Ecto neural progenitor cell (in vitro differentiated cells): ENCODE measurements around the gene AMN.
"Not testable (repeated sequence)": the region's sequence is repeated elsewhere in the genome, so short reads cannot be mapped to it uniquely, and the experiment has no call there.

Experiments
- DNase-seq: peaks from one replicate; pipeline ENCODE4 v3.0.0-alpha.2; 2018; ENCODE audit warnings: low spot score

Gene AMN

DNA sequence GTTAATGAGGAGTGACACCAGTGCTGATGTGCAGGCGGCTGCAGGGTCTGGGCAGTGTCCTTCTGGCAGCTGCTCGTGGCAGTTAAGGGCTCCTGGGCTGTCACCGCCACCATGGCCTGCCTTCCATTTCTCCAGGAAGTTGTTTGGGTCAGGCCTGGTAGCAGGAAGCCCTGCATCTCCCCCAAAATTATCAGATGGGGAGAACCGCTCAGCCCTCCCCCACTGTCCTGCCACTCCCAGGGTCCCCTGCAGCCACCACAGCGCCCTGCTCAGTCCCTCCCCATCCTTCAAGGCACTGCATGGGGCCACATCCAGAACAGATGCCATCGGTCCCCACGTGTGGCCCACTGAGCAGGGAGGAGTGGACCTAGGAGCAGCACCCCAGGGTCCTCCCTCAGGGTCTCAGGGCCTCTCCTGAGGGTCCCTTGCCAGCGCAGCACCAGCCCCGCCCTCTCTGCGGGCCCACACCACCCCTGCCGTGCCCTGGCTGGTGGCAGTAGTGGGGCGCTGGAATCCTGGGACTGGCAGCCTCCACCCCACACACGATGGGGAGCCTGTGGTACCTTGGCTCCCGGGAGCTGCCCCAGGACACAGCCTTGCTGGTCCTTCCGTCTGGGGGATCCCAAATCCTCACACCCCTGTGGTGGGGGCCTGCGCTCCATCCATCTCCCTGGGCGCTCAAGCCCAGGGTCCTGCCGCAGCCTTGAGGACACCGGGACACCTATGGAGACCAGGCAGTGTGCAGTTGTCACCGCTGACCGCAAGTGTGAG, 10.3 kb upstream of the AMN start:
- peak; percentile 44 for DNase-seq

DNA sequence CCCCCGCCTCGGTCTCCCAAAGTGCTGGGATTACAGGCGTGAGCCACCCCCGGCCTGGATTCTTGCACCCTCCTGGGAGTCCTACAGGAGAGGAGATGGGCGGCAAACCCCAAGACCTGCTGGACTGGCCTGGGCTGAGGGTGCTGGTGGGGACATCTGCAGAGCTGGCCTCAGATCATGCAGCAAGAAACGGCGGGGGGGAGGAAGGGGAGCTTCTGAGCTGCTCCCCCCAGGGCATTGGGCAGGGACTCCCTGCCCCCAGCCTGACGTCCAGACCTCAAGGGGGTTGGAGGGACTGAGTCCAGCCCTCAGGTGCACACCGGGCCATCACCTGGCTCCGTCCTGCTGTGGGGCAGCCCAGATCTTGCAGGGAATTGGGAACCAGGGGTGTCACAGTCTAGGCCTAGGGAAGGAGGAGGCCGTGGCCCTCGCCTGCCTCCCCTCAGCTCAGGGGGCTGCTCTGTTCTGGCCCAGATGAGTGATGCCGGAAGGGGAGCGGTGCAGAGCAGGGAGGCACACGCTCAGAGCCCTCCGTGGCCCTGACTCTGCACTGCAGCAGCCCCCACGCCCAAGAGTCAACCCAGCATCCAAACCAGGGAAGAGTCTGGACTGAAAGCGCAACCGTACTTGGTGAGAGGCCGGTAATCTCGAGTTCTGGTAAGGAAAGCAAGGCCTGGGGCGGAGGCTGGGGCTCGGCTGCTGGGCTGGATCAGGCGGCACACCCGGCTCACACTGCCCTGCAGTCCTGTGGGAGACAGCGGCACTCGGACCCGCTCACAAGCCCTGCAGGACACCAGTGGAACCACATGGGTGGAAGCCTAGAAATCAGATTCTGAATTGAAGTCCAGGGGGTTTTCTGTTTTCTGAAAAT, 8.9 kb upstream of the AMN start:
- DNase-seq, result peak; percentile 46

GRCh38 chr14:102914474-102915291, 7.8 kb upstream of the AMN start:
- DNase-seq, result peak; percentile 43

- no peak for DNase-seq
These were observed 7.0 kb upstream of the AMN start for GRCh38 chr14:102915292-102916110.

- DNase-seq, result no peak
These were observed 6.0 kb upstream of the AMN start for GRCh38 chr14:102916347-102917055.

- DNase-seq, result no peak
These were observed 5.4 kb upstream of the AMN start for GRCh38 chr14:102917056-102917385.

DNA sequence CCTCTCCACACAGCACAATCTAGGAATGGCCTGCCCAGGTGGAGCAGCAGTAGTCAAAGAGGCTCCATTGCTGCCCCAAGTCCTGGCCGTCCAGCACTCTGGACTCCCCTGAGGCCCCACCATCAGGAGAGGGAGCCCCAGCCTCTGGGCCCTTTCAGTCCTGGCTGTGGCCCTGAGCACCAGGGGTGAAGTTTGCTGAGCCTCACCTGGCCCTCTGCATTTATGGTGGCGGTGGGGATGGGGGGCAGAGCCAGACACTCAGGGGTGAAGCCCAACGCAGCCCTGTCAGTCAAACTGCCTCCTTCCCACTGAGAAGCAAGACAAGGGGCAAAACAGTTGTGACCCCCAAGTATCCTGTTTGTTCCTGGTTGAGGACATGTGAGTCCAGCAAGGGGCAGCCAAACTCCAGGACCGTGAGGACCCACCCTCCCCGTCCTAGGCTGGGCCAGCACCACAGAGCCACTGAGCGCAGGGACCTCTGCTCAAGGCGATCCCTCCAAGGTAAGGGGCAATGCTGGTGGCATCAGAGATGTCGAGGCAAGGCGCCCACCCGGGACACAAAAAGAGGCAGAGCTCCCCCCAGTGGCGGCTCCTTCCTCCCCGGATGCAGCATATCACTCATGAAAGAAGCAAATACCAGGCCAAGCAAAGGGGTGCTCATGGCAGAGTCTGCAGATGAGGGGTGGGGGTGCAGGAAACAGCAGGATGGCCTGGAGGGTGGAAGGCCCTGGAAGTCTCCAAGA, 4.8 kb upstream of the AMN start:
- peak; percentile 86 for DNase-seq

GRCh38 chr14:102918438-102918837, 4.0 kb upstream of the AMN start:
- no peak for DNase-seq

- no peak for DNase-seq
These were observed 2.0 kb upstream of the AMN start for GRCh38 chr14:102920273-102920997.

- no peak for DNase-seq
These were observed 1.5 kb upstream of the AMN start for GRCh38 chr14:102920998-102921304.

DNA sequence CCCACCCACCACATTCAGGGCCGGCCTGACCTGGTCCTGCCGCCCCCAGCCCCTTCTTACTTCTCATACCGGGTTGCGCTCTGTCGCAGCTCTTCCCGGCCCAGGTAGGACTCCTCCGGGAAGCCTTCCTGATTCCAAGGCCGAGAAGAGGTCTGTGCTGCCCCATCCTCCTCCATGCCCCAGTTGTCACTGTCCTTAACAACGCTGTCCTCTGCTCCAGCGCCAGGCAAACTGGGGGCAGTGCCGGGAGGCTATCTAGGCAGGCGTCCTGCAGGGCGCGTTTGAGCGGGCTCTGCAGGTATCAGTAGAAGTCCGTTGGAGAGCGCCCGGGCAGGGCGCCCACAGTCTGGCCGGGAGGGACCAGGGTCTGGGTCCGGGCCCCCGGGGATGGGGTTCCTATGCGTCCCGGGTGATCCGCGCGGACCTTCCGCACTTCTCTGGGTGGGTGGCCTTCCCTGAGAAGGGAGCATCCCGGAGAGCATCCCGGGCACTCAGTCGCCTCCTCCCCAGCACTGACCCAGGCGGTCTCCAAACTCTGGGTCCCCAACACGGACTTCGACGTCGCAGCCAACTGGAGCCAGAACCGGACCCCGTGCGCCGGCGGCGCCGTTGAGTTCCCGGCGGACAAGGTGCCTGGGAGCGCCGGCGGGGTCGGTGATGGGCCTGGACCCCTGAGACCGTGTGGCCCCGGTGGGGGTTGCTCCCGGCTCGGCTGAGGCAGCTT, 900 bp downstream of the AMN start:
- no peak for DNase-seq

DNA sequence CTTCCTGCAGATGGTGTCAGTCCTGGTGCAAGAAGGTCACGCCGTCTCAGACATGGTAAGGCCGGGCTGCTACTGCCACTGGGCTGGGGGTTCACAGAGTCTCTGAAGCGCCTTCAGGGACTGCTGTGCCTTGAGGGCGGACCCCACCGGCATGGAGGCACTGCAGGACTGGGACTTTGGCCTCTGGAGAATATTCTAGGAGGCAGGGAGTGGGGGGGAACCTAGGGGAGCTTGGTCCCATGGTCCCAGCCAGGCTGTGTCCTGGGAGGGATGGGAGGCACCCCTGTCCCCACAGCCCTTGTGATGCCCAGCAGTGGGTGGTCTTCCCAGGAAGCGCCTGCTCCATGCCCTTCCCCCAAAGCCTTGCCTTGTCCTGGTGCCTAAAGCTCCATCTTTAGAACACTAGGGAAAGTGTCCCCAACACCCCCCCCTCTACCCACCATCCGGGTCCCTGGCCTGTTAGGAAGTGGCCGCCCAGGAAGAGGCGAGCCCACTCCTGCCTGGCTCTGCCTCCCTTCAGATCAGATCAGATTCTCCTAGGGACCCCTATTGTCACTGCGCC, 1.5 kb downstream of the AMN start:
- DNase-seq, result no peak

GRCh38 chr14:102924632-102925588, 2.4 kb downstream of the AMN start:
- no peak for DNase-seq

DNA sequence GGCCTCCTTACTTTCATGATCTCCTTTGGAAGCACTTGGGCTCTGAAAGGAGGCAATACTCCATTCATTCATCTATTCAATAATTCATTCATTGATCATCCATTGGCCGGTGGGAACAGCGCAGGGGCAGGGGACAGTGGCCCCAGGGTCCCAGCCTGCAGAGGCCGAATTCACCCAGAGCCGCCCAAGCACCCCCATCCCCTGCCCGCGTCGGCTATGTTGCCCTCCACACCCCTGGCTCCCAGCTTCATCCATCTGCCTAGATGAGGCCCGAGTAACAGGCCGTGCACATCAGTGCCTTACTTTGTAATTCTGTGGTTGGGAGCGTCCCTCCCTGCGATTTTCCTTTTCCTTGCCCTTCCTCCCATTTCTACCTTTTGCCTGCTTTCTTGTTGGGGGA, 3.2 kb downstream of the AMN start:
- no peak for DNase-seq

GRCh38 chr14:102926104-102926503, 3.6 kb downstream of the AMN start:
- no peak for DNase-seq

DNA sequence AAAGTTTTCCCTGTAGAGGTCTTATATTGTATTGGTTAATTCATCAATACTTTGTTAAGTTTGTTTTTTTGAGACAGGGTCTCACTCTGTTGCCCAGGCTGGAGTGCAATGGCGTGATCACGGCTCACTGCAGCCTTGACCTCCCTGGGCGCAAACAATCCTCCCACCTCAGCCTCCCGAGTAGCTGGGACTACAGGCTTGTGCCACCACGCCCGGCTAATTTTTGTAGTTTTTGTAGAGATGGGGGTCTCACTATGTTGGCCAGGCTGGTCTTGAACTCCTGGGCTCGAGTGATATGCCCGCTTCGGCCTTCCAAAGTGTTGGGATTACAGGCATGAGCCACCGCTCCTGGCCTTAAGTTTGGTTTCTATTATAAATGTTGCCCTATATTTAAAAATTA, 4.4 kb downstream of the AMN start:
- DNase-seq, result not testable (repeated sequence)

GRCh38 chr14:102927346-102927877, 4.9 kb downstream of the AMN start:
- DNase-seq, result no peak
